Transverse colon (tissue), 4 donors: ENCODE measurements around the gene TMEM238.
A peak's percentile ranks its signal among the peaks of the same experiment; 100 is the strongest.

ENCODE experiments used
- CTCF ChIP-seq, 5 experiments: fragments of 200-600 bp in 3 of 5; fragments of 450-650 bp in 2 of 5; sonication (generic) in 3 of 5; IDR thresholded peaks; 1 replicate in 2 of 5; 2 replicates in 3 of 5; pipeline ENCODE4 v1.5.1; 2016 to 2017; ENCODE audit warnings: antibody characterized with exemption in 5 of 5, inconsistent platforms in 3 of 5, mild to moderate bottlenecking in 2 of 5, moderate library complexity in 1 of 5
- EP300 ChIP-seq: sonication (generic); formaldehyde crosslinking; IDR thresholded peaks from one replicate; pipeline ENCODE4 v1.6.1; 2017; ENCODE audit warnings: antibody characterized with exemption, low read depth
- POLR2A ChIP-seq: fragments of 450-650 bp; IDR thresholded peaks from one replicate; pipeline ENCODE4 v1.6.1; 2016; ENCODE audit warnings: antibody characterized with exemption, mild to moderate bottlenecking, moderate library complexity
- POLR2AphosphoS5 ChIP-seq, 3 donors: sonication (generic); formaldehyde crosslinking; IDR thresholded peaks; one replicate each; pipeline ENCODE4 v1.6.1; 2016; ENCODE audit warnings: antibody characterized with exemption in 3 of 3

GRCh38 chr19:55384920-55385723 lies 1.0 kb upstream of the TMEM238 start:
- TF ChIP-seq POLR2AphosphoS5 (IDR thresholded peaks at IDR 0.05) (peak; percentile 6 to 52 (median 43)), CTCF (IDR thresholded peaks at IDR 0.05) (no peak), POLR2A (no peak), EP300 (no peak)
